K562 (cell line): ENCODE measurements around the gene KLK15. TPM values are rescaled to one million over a fixed set of nuclear protein-coding genes. Genes with fewer than 3 reads are reported as not detected.

Source experiments
- BCL6 ChIP-seq: fragments of 250-450 bp; sonication (Bioruptor Pico); IDR thresholded peaks from 2 replicates; pipeline ENCODE4 v1.4.0; 2020
- CCAR2 ChIP-seq: fragments of 200-400 bp; formaldehyde crosslinking; IDR thresholded peaks from 2 replicates; pipeline ENCODE4 v1.6.1; 2017; ENCODE audit warnings: mild to moderate bottlenecking, low read depth, low read length
- ESRRA ChIP-seq: fragments of 450-650 bp; IDR thresholded peaks from 2 replicates; pipeline ENCODE4 v1.6.1; 2014; ENCODE audit warnings: low read depth, mild to moderate bottlenecking, moderate library complexity, borderline replicate concordance
- HSF4 ChIP-seq: fragments of 250-450 bp; sonication (Bioruptor Pico); IDR thresholded peaks from 2 replicates; pipeline ENCODE4 v2.1.2; 2022; ENCODE audit warnings: mild to moderate bottlenecking, moderate library complexity, borderline replicate concordance
- MTA3 ChIP-seq: fragments of 450-650 bp; formaldehyde crosslinking; IDR thresholded peaks from 2 replicates; pipeline ENCODE4 v1.6.1; 2017; ENCODE audit warnings: mild to moderate bottlenecking, borderline replicate concordance
- MYC ChIP-seq, 2 experiments: fragments of 250-450 bp in 1 of 2; sonication (Bioruptor Pico) in 1 of 2; IDR thresholded peaks; 2 replicates each; pipeline versions ENCODE4 v1.5.1 to v1.6.1; 2012 to 2021; ENCODE audit warnings: low read depth in 2 of 2, borderline replicate concordance in 1 of 2, improper control_type of control experiment in 1 of 2, low read length in 1 of 2, mild to moderate bottlenecking in 1 of 2, moderate library complexity in 1 of 2
- RBM34 ChIP-seq: fragments of 200-400 bp; formaldehyde crosslinking; IDR thresholded peaks from 2 replicates; pipeline ENCODE4 v1.6.1; 2018; ENCODE audit warnings: low read length, borderline replicate concordance; ENCODE audit not compliant: insufficient read depth
- SIX5 ChIP-seq, 2 experiments: IDR thresholded peaks; 2 replicates each; pipeline ENCODE4 v1.6.1; 2011; ENCODE audit warnings: low read length in 2 of 2, borderline replicate concordance in 1 of 2, low read depth in 1 of 2, mild to moderate bottlenecking in 1 of 2, moderate library complexity in 1 of 2; ENCODE audit not compliant: insufficient read depth in 1 of 2
- SMAD4 ChIP-seq: fragments of 250-450 bp; sonication (Bioruptor Pico); conservative IDR thresholded peaks from 2 replicates; pipeline ENCODE4 v1.8.0; 2021; ENCODE audit warnings: inconsistent platforms, mild to moderate bottlenecking, moderate library complexity
- SP1 ChIP-seq: sonication (generic); formaldehyde crosslinking; IDR thresholded peaks from 2 replicates; pipeline ENCODE4 v1.8.1; 2022; ENCODE audit warnings: mild to moderate bottlenecking, missing genetic modification reagents
- ZNF507 ChIP-seq: conservative IDR thresholded peaks from 2 replicates; pipeline ENCODE4 v1.6.1; 2017; ENCODE audit warnings: missing genetic modification characterization, missing compliant biosample characterization
- polyA plus RNA-seq, 8 experiments: library from polyadenylated mRNA; depleted of rRNA in 4 of 8; stranded (reverse) in 5 of 8; unstranded in 3 of 8; fragments of >200 nt; fragmentation: Nextera tagmentation in 2 of 8; fragmentation: Illumina TruSeq in 1 of 8; extraction: Ambion mirVana in 2 of 8; extraction: Trizol in 1 of 8; gene quantifications; 2 replicates each; pipeline versions ENCODE4 v1.2.1 to v1.2.3, GENCODE V29; 2011 to 2014; ENCODE audit warnings: inconsistent platforms in 1 of 8, missing spikeins in 1 of 8
- total RNA-seq, 7 experiments: library from RNA; depleted of rRNA in 6 of 7; stranded (reverse); fragments of >200 nt in 6 of 7; fragmentation: Illumina TruSeq in 2 of 7; extraction: Trizol in 2 of 7; gene quantifications; 2 replicates each; pipeline versions ENCODE4 v1.2.1 to v1.2.3, GENCODE V29; 2011 to 2021; ENCODE audit warnings: low replicate concordance in 1 of 7
- TF ChIP-seq, protein P1 (sequence below): fragments of 250-450 bp; sonication (Bioruptor Pico); IDR thresholded peaks from 2 replicates; pipeline ENCODE4 v1.5.0; 2021; ENCODE audit warnings: mild to moderate bottlenecking, borderline replicate concordance
- TF ChIP-seq, protein P2 (sequence below): fragments of 450-650 bp; IDR thresholded peaks from 2 replicates; pipeline ENCODE4 v1.6.1; 2017; ENCODE audit warnings: antibody characterized with exemption
- TF ChIP-seq, protein P3 (sequence below): sonication (generic); formaldehyde crosslinking; IDR thresholded peaks from 2 replicates; pipeline ENCODE4 v1.8.0; 2023; ENCODE audit warnings: missing genetic modification reagents, mild to moderate bottlenecking, borderline replicate concordance

KLK15 gene
- total and polyA plus RNA-seq, 9 of the 15 experiments (the other 6 are each of a cell fraction or from before 2014, with no cell fraction given): not detected

DNA sequence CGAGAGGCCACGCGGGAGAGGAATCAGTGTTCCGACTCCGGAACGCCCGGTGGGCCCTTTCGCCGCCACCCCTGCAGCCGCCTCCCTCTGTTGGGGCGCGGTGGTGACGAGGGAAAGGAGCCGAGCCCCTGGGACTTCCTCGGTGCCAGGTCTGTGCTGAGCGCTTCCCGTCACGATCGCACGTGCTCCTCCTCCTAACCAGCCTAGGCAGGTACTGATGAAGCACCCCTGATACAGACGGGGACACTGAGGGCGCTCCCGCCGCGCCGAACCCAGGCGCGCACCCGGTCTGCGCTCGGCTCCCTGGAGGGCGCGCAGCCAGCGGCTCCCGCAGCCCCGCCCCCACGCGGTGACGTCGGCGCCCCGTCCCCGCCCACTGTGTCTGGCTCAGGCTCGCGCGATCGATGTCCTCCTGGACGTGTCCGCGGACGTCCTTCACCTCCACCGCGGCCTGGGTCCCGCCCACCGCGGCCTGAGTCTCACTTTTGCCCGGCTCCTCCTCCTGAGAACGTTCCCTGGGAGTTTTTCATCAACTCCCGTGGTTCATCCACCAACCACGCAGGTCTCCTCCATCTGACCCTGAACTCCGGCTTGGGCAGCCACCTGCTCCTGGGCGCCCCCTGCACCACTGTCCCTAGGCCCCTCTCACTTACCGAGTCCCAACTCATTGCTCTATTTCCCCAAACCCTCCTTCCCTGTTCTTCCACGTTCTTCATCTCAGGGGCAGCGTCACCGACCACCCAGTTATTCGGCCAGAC is 2.6 kb upstream of the KLK15 start (continued):
- TF ChIP-seq CCAR2: no peak
- TF ChIP-seq SMAD4 (CRISPR knock-in tag): peak; percentile 78
- TF ChIP-seq MTA3: no peak
- TF ChIP-seq BCL6 (CRISPR knock-in tag): no peak
- TF ChIP-seq, protein P1, sequence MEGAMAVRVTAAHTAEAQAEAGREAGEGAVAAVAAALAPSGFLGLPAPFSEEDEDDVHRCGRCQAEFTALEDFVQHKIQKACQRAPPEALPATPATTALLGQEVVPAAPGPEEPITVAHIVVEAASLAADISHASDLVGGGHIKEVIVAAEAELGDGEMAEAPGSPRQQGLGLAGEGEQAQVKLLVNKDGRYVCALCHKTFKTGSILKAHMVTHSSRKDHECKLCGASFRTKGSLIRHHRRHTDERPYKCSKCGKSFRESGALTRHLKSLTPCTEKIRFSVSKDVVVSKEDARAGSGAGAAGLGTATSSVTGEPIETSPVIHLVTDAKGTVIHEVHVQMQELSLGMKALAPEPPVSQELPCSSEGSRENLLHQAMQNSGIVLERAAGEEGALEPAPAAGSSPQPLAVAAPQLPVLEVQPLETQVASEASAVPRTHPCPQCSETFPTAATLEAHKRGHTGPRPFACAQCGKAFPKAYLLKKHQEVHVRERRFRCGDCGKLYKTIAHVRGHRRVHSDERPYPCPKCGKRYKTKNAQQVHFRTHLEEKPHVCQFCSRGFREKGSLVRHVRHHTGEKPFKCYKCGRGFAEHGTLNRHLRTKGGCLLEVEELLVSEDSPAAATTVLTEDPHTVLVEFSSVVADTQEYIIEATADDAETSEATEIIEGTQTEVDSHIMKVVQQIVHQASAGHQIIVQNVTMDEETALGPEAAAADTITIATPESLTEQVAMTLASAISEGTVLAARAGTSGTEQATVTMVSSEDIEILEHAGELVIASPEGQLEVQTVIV (CRISPR knock-in tag): no peak
- TF ChIP-seq, protein P2, sequence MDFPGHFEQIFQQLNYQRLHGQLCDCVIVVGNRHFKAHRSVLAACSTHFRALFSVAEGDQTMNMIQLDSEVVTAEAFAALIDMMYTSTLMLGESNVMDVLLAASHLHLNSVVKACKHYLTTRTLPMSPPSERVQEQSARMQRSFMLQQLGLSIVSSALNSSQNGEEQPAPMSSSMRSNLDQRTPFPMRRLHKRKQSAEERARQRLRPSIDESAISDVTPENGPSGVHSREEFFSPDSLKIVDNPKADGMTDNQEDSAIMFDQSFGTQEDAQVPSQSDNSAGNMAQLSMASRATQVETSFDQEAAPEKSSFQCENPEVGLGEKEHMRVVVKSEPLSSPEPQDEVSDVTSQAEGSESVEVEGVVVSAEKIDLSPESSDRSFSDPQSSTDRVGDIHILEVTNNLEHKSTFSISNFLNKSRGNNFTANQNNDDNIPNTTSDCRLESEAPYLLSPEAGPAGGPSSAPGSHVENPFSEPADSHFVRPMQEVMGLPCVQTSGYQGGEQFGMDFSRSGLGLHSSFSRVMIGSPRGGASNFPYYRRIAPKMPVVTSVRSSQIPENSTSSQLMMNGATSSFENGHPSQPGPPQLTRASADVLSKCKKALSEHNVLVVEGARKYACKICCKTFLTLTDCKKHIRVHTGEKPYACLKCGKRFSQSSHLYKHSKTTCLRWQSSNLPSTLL: no peak
- TF ChIP-seq ESRRA: peak; percentile 93
- no peak for TF ChIP-seq SIX5 (IDR thresholded peaks at IDR 0.05; ENCODE audit: borderline replicate concordance in 1 of 2, insufficient read depth in 1 of 2, low read depth in 1 of 2, low read length in 2 of 2)
- peak; percentile 33; the same call in 1 of the 2 replicates for TF ChIP-seq SP1
- TF ChIP-seq RBM34: no peak
- TF ChIP-seq, protein P3, sequence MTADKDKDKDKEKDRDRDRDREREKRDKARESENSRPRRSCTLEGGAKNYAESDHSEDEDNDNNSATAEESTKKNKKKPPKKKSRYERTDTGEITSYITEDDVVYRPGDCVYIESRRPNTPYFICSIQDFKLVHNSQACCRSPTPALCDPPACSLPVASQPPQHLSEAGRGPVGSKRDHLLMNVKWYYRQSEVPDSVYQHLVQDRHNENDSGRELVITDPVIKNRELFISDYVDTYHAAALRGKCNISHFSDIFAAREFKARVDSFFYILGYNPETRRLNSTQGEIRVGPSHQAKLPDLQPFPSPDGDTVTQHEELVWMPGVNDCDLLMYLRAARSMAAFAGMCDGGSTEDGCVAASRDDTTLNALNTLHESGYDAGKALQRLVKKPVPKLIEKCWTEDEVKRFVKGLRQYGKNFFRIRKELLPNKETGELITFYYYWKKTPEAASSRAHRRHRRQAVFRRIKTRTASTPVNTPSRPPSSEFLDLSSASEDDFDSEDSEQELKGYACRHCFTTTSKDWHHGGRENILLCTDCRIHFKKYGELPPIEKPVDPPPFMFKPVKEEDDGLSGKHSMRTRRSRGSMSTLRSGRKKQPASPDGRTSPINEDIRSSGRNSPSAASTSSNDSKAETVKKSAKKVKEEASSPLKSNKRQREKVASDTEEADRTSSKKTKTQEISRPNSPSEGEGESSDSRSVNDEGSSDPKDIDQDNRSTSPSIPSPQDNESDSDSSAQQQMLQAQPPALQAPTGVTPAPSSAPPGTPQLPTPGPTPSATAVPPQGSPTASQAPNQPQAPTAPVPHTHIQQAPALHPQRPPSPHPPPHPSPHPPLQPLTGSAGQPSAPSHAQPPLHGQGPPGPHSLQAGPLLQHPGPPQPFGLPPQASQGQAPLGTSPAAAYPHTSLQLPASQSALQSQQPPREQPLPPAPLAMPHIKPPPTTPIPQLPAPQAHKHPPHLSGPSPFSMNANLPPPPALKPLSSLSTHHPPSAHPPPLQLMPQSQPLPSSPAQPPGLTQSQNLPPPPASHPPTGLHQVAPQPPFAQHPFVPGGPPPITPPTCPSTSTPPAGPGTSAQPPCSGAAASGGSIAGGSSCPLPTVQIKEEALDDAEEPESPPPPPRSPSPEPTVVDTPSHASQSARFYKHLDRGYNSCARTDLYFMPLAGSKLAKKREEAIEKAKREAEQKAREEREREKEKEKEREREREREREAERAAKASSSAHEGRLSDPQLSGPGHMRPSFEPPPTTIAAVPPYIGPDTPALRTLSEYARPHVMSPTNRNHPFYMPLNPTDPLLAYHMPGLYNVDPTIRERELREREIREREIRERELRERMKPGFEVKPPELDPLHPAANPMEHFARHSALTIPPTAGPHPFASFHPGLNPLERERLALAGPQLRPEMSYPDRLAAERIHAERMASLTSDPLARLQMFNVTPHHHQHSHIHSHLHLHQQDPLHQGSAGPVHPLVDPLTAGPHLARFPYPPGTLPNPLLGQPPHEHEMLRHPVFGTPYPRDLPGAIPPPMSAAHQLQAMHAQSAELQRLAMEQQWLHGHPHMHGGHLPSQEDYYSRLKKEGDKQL (CRISPR knock-in tag): no peak
- no peak for TF ChIP-seq ZNF507 (tag)
- TF ChIP-seq HSF4 (CRISPR knock-in tag): no peak
- TF ChIP-seq MYC (IDR thresholded peaks at IDR 0.05; ENCODE audit: low read depth, low read length): peak; percentile 75
- no peak for TF ChIP-seq MYC (CRISPR knock-in tag; IDR thresholded peaks at IDR 0.05; ENCODE audit: borderline replicate concordance, low read depth)
